Fibroblast of mammary gland (primary cell): Measurements from ENCODE around the gene GP5.

Experiments used
- DNase-seq: peaks from one replicate; pipeline ENCODE4 v3.0.0-alpha.2; 2010; ENCODE audit warnings: low read depth
- H3K4me3 ChIP-seq: 2 replicates; pipeline ENCODE4 v1.5.1; 2011; ENCODE audit warnings: low read depth, mild to moderate bottlenecking, low read length, moderate library complexity; ENCODE audit not compliant: control insufficient read depth
- TF ChIP-seq, protein P1 (sequence below): conservative IDR thresholded peaks from 2 replicates; pipeline ENCODE4 v1.5.1; 2011; ENCODE audit warnings: low read depth, low read length, inconsistent platforms; ENCODE audit not compliant: control insufficient read depth, insufficient read depth

GP5 gene

DNA sequence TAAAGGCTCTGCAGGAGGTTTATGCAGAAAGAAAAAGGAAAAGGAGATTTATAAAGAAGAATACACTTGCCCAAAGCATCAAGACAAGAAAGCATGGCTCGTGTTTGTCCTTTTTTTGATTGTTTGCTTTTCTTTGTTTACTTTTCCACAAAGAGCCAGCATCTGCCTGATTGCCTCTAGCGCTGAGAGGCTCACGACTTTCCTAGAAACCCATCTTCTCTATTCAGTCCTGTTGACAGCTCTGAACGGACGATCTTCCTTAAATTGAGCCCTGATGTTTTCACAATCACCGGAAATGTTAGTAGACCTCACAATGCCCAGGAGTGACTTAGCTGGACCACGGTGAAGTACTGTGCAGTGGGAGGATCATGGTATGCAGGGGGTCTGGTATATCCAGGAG lies 12.4 kb downstream of the GP5 start:
- H3K4me3 ChIP-seq = no peak overlapping the region
- TF ChIP-seq, protein P1, sequence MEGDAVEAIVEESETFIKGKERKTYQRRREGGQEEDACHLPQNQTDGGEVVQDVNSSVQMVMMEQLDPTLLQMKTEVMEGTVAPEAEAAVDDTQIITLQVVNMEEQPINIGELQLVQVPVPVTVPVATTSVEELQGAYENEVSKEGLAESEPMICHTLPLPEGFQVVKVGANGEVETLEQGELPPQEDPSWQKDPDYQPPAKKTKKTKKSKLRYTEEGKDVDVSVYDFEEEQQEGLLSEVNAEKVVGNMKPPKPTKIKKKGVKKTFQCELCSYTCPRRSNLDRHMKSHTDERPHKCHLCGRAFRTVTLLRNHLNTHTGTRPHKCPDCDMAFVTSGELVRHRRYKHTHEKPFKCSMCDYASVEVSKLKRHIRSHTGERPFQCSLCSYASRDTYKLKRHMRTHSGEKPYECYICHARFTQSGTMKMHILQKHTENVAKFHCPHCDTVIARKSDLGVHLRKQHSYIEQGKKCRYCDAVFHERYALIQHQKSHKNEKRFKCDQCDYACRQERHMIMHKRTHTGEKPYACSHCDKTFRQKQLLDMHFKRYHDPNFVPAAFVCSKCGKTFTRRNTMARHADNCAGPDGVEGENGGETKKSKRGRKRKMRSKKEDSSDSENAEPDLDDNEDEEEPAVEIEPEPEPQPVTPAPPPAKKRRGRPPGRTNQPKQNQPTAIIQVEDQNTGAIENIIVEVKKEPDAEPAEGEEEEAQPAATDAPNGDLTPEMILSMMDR = no peak
- DNase-seq = no peak

DNA sequence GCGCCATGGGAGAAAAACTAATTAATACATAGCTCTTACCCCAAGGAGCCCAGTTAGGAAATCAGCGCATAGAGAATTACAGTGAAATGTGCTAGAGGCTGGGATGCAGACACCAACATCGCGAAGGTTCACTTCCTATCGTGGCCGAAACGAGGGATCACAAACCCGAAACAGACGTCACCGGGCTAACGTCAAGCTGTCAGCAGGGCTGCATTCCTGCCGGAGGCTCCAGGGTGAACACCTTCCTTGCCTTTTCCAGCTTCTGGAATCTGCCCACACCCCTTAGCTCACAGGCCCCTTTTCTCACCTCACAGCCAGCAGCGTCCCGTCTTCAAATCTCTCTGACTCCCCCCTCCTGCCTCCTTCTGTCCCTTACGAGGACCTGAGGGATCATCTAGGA lies 13.0 kb downstream of the GP5 start:
- DNase-seq = no peak
- H3K4me3 ChIP-seq = no peak overlapping the region
- TF ChIP-seq, protein P1 = no peak

DNA sequence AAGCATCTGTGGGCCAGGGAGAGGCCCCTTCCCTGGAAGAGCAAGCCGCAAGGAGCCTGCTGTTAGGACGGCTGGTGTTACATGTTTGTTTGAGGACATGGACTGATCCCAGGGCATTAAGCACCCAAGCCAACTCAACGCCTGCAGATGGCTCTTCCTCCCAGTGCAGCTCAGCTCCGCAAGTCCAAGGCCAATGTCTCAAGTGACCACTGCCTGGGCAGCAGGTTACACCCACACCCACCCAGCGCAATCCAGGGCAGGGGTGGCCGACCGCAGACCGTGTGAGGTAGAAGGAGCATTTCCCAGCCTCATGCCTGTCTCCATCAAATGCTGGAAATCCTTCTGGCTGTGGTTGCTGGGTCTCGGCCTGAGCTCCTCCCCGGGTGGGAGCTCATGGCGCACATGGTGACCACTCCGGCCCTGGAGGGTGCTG lies 14.5 kb downstream of the GP5 start:
- no peak for DNase-seq
- H3K4me3 ChIP-seq = no peak overlapping the region
- TF ChIP-seq, protein P1 = no peak

DNA sequence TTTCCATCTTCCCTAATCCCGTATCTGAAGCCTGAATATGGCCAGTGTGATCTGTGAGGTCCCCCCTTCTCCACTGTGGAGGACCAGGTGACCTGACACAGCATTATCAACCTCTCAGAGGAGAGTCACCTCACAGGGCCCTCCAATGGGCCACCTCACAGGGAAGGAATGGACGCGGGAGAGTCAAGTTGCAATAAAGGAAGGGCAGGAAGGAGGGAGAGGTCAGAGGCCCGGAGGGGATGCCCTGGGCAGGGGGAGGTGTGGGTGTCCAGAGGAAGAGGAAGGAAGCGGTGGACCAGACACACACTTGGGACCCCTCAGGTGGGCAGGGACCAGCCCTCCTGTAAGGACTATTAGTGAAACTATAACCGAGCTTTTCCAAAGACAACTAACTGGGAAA lies 14.9 kb downstream of the GP5 start:
- DNase-seq = no peak
- TF ChIP-seq, protein P1 = no peak
- no peak overlapping the region for H3K4me3 ChIP-seq

DNA sequence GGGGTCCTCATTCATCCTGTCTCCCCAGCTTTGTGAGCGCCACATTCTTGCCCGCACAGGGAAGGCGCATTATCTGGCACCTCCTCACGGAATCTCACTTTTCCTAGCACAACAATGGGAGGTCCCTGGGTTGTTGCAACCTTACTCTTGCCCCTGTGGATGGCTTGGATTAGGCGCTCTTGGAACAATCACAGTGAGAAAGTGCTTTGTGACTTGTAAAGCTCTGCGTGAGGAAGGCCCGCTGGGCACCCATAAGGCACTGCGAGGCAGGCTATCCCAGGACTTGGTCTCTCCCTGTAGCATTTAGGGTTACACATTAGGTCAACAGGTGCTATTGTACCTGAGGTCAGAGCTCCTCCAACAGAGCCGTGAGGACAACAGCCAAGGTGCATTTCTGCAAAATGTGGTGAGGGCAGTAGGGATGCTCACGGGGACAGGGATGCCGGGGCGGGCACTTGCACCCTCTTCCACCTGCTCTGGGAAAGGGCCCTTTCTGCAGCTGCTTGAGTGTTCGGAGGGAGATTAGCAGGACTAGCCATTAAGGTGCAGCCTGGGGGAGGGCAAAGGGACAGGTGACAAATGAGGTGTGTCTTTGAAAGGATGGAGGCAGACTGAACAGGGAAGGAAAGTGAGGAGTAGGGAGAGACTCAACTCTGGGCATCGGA lies 15.7 kb downstream of the GP5 start:
- TF ChIP-seq, protein P1 = no peak
- DNase-seq = no peak
- no peak overlapping the region for H3K4me3 ChIP-seq

DNA sequence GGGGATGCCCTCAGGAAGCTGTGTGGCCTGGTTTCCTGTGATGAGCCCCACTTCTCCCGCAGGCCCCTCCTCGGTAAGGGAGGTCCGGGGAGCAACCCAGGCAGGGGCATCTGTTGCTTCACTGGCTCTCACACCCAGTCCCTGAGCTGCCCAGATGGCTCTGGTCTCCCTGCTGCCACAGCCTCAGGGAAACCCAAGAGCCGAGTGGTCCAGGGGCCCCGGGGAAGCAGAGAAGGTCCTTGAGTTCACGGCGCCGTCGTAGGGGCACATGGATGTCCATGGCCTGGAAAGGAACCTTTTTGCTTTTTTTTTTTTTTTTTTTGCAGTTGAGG lies 16.2 kb downstream of the GP5 start:
- TF ChIP-seq, protein P1 = no peak
- no peak for DNase-seq
- H3K4me3 ChIP-seq = no peak overlapping the region
